Measurements from ENCODE around the gene C9orf152.
"Not testable (repeated sequence)": the region's sequence is repeated elsewhere in the genome, so short reads cannot be mapped to it uniquely, and the experiment has no call there.

C9orf152 gene

DNA sequence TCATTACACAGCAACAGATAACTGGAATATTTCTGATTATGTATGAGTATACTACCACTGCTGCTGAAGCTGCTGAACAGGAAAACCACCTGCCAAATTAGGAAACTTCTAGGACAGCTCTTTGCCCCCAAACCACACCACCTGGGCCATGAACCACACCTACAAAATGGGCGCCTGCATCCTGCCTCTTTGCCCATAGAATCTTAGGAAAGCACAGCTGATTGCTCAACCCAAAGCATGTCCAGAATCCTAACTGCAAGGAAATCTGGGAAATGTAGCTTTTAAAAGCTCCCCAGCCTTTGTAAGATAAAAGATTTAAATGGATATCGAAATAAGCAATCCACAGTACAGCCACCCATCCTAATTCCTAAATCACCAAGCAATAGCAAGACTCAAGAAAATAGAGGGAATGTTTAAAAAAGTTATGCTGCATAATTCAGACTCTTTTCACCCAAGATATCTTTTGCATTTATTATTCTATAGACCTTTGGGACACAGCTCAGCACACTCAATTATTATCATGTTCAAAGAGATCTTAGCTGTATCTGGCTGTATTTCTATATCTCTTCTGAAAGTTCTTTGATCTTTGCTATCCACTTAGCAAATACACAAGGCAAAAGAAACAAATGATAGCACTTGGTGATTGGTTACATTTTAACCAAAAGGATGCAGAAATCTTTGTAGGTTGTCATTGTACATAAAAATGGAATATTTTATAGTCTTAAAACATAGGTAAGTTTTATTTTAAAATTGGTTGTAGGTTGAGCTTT is 6.8 kb upstream of the C9orf152 start:
- no peak for DNase-seq (ENCODE audit: low read depth)

DNA sequence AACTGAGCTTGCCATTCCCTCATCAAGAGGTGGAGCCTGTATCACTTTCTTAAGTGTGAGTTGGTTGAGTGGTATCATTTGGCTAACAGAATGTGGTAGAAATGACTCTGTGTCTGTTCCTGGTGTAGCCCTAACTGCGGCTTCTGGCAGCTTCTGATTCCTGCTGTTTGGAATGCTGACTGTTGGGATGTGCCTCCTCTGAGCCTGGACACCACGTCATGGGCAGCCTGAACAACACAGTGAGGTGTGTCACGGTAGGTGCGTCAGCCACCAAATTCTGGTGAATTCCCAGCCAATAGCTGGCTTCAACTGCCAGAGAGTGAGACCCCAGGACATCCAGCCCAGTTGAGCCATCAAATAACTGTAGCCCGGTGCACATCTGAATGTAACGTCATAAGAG is 6.1 kb upstream of the C9orf152 start:
- DNase-seq (ENCODE audit: low read depth), result no peak

DNA sequence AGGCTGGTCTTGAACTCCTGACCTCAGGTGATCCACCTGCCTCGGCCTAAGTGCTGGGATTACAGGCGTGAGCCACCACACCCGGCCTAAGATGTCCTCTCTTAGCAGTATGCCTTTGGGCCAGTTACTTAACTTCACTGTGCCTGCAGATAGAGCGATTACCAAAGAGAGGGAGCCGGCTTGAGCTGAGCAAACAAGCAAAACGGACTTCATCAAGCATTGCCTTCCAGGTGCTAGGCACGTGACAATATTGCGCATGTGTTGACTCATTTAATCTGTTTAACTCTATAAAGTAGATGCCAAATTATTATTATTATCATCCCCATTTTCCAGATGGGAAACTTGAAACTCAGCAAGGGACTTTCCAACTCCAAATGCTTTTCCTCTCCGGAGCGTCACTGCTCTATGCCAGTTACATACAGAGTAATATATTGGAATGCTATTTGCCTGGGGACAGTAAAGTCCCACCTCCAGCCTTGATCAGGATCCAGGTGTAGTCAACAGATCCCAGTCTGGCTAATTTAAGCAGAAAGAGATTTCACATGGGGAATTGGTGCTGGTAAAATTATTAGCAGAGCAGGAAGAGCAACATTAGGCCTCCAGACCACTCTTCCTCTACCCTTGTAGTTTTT is 5.6 kb upstream of the C9orf152 start:
- no peak for DNase-seq (ENCODE audit: low read depth)

DNA sequence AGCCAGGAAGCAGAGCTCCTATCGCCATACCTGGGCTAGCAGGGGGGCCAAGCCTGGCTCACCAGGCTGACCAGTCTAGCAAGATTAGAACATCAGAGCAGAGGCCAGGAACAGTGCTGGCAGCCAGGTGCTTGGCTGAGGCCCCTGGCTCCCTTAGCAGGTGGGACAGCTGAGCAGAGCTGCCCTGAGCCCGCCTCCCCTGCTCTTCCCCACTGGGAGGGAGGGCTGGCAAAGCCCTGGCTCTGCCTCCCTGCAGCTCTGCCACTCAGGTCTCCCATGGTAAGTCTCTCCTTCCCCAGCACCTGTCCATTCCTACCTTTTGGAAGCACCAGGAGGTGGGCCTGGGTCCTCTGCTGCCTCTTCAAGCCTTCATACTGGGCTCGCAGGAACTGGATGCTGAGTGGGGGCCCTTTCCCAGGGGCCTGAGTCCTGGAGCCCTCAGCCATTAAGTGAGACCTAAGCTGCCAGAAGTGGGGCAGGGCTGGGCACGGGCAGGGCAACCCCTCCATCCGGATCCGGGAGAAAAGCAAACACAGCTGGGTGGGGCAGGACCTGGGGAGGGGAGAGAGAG is 803 bp downstream of the C9orf152 start:
- no peak for DNase-seq (ENCODE audit: low read depth)

DNA sequence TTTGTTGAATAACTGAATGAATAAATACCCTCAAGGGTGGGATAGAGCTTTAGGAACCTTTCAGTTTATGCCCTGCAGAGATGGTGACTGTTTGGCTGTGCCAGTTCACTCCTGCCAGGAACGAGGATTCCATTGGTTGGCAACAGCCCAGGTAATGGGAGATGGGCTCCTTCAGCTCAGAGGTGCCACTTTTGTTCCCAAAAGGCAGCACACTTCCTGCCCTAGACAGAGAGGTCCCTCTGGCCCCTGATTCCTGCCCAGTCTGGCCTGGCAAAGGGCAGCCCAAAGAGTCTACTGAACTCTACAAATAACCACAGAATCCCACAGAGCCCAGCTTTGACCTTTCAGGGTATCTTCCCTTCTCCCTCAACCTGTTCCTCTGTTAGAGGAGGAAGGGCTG is 1.6 kb downstream of the C9orf152 start:
- DNase-seq (ENCODE audit: low read depth), result no peak

DNA sequence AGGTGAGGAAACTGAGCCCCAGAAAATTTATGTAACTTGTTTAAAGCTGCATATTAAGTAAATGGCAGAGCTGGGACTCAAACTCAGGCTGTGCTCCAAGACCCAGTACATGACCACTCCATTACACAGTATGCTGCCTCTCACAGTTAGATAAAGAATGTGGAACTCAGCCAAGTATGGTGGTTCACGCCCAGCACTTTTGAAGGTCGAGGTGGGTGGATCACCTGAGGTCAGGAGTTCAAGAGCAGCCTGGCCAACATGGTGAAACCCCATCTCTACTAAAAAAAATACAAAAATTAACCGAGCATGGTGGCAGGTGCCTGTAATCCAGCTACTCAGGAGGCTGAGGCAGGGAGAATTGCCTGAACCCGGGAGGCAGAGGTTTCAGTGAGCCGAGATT is 2.3 kb downstream of the C9orf152 start:
- not testable (repeated sequence) for DNase-seq (ENCODE audit: low read depth)

DNA sequence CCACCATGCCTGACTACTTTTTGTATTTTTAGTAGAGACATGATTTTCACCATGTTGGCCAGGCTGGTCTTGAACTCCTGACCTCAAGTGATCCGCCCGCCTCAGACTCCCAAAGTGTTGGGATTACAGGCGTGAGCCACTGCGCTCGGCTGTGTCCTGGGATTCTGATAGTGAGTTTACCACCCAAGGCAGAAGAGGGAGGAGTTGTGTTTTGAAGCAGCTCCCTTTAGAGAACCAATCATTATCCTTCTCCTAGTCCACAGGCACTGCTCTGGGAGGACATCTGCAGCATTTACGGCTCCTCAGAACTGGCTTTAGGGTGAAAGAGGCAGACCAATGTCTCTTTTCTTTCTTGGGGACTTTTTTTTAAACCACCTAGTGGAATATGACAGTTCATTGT is 5.7 kb downstream of the C9orf152 start:
- DNase-seq (ENCODE audit: low read depth), result no peak

DNA sequence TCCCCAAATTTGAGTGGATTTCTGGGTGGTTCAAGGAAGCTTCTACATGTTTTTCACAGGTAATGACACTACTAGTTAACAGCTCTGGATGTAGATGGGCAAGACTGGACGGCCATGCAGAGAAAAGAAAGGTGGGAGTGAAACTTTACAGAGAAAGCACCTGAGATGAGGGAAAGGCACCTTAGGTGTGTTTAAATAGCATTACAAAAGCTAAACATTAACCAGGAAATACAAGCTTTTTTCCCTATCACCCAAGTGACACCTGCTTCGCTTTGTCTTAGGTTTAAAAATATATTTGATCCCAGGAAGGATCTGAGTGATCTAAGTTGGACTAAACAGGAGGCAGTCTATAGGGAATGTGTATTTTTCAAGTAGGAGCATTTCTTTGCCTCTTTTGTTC is 8.3 kb downstream of the C9orf152 start:
- no peak for DNase-seq (ENCODE audit: low read depth)

DNA sequence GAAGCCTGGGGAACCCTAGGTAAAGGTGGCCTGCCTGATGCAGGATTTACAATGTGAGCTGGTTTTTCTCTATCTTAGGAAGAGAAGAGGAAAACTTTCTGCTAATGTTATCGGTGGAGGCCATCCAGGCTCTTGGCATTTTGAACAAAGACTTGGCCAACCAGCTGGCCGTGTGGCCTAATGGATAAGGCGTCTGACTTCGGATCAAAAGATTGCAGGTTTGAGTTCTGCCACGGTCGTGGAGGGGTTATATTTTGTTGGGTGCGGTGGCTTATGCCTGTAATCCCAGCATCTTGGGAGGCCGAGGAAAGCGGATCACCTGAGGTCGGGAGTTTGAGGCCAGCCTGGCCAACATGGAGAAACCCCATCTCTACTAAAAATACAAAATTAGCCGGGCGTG is 9.6 kb downstream of the C9orf152 start:
- no peak for DNase-seq (ENCODE audit: low read depth)

DNA sequence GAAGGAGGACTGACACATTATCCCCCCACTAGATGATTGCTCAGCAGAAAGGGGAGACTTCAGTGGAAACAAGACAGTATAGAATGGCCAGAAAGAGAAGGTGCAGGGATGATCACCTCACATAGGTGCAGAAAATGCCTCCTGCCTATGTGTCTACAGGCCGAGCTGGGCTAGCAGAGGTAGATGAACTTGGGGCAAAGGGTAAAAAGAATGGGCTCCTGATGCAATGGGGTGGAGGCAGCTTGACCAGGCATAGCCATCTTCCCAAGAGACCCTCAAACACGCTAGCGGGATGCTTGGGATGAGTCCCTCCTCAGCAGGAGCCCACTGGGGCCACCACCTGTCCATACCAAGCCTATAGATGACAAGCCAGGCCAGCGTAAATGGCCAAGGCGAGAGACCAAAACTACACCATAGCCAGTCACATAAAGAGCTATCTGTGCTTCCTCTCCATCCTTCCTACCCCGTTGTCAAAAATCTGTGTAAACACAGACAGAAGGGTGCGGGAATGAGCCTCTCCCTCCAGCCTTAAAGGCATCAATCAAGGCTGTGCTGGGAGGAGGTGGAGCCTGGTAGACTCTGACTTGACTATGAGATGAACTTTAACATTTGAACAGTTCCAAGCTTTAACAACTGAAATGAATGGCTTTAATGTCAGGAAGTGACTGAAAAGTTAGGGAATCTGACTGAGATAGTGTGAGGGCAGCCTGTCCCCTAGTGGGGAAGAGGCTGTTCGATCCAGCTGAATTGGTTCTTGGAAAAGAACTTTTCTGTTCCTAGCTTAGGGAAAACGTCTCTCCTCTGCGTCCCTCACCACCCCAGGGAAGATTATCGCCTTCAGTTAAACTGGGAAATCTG is 10.4 kb downstream of the C9orf152 start:
- DNase-seq (ENCODE audit: low read depth), result no peak

DNA sequence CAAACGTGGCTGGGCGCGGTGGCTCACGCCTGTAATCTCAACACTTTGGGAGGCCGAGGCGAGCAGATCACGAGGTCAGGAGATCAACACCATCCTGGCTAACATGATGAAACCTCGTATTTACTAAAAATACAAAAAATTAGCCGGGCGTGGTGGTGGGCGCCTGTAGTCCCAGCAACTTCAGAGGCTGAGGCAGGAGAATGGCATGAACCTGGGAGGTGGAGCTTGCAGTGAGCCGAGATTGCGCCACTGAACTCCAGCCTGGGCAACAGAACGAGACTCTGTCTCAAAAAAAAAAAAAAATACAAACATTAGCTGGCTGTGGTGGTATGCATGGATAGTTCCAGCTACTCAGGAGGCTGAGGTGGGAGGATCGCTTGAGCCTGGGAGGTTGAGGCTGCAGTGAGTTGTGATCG is 11.9 kb downstream of the C9orf152 start:
- not testable (repeated sequence) for DNase-seq (ENCODE audit: low read depth)

DNA sequence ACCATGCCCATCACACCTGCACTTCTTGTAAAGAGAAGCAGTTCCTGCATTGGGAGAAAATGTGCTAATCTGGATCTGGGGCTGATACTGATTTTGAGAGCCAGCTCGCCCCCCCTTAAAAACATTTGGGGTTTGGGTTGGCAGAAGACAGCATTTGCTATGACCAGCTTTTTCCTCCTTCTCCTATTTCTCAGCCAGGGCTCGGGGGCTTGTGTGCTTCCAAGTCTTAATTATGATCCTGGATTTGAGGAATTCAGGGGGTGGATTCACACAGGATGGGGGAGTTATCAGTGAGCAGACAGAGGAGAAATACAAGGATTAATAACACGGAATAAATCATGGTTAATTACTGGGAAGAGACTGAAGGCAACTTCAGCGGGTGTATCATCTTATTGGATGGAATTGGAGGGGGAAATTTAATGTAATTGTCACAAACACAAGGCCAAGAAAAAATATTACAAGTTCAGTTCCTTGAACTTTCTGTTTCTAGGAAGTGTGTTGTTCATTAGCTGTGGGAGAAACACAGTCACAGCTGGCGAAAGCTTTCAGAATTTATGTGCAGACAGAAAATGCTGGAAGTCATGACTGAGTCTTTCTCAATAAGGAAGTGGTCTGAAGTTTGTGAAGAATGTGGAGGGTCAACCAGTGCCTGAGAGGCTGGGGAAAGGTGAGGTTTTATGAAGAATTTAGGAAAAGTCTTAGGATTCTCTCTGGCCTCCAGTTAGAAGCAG is 15.3 kb downstream of the C9orf152 start:
- DNase-seq (ENCODE audit: low read depth), result no peak

DNA sequence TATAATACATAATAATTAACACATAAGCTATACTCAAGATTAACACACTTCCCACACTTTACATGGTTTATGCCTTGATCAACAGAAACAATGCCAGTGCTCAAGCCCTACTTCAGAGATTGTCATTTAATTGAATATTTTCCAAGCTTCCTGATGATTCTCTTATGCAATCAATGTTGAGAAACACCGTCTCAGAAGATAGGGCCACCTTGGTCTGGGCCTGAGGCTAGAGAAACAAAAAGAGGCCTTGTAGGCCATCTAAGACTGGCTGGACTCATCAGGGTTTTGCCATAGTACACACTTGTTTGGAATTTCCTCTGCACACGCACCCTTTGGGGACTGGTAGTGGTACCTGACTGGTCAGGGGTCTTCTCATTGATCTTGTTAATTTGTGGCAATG is 16.3 kb downstream of the C9orf152 start:
- DNase-seq (ENCODE audit: low read depth), result no peak

DNA sequence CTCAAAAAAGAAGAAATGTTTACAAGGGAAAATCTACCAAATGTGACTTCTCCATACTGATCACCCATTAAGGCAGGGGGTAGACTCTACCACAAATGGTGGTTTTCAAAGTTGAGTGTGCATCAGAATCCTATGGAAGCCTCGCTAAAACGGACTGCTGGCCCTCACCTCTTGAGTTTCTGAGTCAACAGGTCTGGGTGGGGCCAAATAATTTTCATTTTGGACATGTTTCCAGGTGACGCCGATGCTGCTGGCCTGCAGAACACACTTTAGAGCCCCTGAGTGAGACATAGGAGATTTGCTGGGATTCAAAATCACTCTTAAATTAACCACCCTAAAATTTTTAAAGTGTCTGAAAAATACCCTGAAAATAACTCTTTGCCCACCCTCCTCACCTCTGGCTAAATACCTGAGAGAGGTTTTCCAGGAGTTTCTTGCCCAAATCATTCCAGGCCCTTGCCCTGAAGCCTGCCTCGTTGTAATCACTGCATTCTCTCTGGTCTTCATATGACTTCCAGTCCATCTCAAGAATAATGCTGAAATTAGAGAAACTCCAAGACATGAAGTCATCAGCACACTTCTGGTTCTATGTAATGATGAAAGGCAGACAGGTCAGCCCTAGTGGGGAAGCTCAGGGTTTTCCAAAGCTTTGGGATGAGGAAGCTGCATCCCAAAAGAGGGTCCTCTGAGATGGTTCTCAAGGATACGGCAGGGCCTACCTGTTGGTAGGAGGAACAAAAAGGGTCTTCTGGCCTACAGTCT is 18.2 kb downstream of the C9orf152 start:
- no peak for DNase-seq (ENCODE audit: low read depth)

DNA sequence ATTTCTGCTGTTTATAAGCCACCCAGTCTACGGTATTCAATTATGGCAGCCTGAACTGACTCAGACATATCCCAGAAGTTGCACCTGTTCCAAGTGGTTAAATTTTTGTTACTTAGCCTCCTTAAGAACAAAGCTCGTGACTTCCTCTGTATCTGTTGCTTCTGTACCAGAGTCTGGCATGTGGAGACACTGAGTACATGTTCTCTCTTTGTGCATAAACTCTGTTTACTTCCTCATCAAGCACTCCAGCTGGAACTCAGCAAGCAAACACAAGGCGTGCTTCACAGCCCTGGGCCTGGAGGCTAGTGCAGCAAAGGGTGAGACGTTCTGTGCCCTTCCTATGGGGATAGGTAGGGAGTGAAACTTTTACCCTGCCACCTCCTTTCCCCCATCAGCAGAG is 19.0 kb downstream of the C9orf152 start:
- DNase-seq (ENCODE audit: low read depth), result no peak

DNA sequence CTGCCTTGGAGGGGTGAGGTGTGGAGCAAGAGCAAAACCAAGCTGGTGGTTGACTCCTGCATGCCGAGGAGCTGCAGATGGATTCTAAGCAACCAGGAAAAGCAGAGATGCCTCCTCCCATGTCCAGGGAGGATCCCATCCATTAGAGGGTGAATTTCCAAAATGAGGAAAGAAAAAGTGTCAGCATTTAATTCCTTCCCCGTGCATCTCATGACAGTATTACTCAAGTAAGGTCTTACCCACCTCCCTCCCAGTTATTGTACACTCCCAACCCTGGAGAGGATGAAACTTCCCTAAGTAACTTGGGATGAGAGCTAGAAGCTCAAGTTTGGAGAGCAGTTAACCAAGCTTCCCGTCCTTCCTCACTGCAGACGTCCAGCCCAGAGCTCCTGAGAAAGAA is 19.9 kb downstream of the C9orf152 start:
- no peak for DNase-seq (ENCODE audit: low read depth)

DNA sequence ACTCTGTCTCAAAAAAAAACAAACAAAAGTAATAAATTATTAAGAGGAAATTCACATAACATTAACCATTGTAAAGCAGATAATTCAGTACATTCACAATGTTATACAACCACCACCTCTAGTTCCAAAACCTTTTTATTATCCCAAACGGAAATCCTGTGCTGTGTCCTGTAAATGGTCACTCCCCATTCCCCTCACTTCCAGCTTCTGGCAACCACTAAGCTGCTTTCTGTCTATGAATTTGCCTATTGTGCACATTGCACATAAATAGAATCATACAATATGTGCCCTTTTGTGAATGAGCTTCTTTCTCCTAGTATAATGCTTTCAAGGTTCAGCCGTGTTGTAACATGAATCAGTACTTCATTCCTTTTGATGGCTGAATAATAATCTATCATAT is 20.8 kb downstream of the C9orf152 start:
- DNase-seq (ENCODE audit: low read depth), result no peak

DNA sequence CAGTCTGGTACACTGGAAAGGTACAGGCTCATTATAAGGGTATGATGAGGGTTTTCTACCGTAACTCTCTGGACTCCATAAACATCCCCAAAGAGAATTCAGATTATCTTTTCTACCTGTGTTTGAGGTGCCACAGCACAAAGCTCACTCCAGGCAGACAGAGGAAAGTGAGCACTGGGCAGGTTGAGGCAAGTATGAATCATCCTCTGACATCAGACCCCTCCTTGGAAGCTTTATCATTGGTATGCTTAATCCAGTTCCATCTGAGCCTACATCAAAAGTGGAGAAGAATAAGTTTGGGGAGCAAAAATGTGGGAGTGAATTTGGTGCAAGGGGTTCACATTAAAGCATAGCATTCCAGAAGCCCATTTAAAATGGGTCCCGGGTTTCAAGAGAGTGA is 21.7 kb downstream of the C9orf152 start:
- DNase-seq (ENCODE audit: low read depth), result no peak

DNA sequence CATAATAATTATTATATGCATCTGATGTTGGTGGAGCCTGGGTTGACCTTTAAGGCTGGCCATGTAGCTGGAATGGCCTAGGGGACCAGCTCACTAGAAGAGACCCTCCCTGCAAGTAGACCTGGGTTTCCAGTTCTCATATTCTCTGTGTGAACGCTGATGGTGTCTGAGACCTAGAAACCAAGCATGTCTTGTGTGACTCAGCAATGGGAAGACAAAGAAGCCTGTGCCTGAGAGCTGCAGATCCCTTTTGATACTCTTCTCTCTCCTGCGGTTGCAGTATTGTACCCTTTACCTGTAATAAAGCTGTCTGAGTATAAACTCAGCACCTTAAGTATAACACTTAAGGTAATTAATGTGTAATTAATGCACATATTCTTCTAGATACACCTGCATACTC is 22.2 kb downstream of the C9orf152 start:
- DNase-seq (ENCODE audit: low read depth), result no peak

DNA sequence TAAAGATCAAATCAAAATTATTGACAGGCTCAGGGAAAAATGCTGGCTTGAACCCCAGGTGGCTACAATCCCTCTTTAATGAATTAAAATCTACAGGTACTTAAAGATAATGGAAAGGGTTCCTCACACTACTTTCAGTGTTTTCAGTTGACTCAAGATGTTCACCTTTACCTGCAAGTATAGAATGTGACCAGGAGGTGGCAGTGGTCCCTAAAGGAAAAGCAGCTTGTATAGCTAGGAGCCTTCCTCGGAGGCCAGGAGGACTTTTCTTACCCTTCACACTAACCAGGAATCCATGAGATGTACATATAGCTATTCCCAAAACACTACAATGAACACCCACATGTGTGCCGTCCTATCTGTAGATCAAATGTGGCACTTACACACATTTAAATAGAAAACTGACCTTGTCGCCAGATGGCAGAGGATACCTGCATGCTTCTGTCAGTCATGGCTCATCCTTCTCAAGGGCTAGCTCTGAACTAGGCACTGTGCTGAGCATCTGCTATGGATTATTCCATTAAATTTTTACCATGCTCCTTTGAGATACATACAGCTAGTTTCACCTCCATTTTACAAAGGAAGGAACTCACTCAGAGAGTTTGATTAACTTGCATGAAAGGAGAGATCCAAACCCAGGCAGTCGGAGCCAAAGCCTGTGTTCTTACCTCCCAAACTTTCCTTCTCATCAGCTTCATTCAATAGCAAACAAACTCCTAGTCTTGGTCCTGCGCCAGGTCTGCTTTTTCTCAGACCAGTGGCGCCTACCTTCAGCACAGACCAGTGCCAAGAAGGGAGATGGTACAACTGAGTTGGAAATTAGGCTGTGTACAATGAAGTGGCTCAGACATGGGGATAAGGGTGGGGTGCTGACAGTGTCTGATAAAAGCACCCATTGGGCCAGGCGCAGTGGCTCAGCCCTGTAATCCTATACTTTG is 24.5 kb downstream of the C9orf152 start:
- peak; percentile 4 for DNase-seq (ENCODE audit: low read depth)
